ENCODE measurements around the gene SPIN2A. TPM values are rescaled to one million over a fixed set of nuclear protein-coding genes. Genes with fewer than 3 reads are reported as not detected.
"Not testable (repeated sequence)": the region's sequence is repeated elsewhere in the genome, so short reads cannot be mapped to it uniquely, and the experiment has no call there.

The SPIN2A gene
- total RNA-seq, 1 experiment from 2014 or later, result 2.5 TPM

- H4K20me1 ChIP-seq (ENCODE audit: insufficient read depth), result no peaks in the 10 kb centered on the region
- H3K4me3 ChIP-seq, result no peak overlapping the region
- no peak overlapping the region for H3K27ac ChIP-seq
- H3K9me3 ChIP-seq (ENCODE audit: insufficient read depth, low read depth), result no peaks in the 10 kb centered on the region
- no peaks in the 10 kb centered on the region for H3K36me3 ChIP-seq (ENCODE audit: low read depth)
- H3K4me2 ChIP-seq, result no peak overlapping the region
- intact Hi-C loops (cut with micrococcal nuclease; ENCODE audit: unreplicated experiment), result loop anchor here (10.0 kb wide), 1 partner anchor 1005 kb away; no protein-coding TSS in a partner anchor
- H2AFZ ChIP-seq, result no peak overlapping the region
- ChIA-PET POLR2A (ENCODE audit: unreplicated experiment) (no interaction called here), CTCF (no interaction called here)
- TF ChIP-seq CTCF (conservative IDR thresholded peaks at IDR 0.05), result no peak
- no peak for TF ChIP-seq EZH2 (IDR thresholded peaks at IDR 0.05; ENCODE audit: low read depth)
- H3F3A ChIP-seq (ENCODE audit: insufficient read depth, low read depth), result no peaks in the 10 kb centered on the region
- no TSS peak for BruUV-seq (replicated peaks)
- H3K79me2 ChIP-seq (ENCODE audit: low read depth), result 0 out of 2 replicates have a peak, but pooled peaks cover 9% of the 10 kb centered on the region
- H3K27me3 ChIP-seq (ENCODE audit: insufficient read depth, low read depth), result no peaks in the 10 kb centered on the region
- H3K9me2 ChIP-seq (ENCODE audit: insufficient read depth), result no peaks in the 10 kb centered on the region
- DNase-seq, result no peak
- no peaks in the 10 kb centered on the region for H3K4me1 ChIP-seq (replicated peaks; ENCODE audit: insufficient read depth)
Measured at GRCh38 chrX:57119416-57119815, 17.8 kb downstream of the SPIN2A start.

- intact Hi-C loops (cut with micrococcal nuclease; ENCODE audit: unreplicated experiment), result loop anchor here (10.0 kb wide), 1 partner anchor 1003 kb away; no protein-coding TSS in a partner anchor
- CTCF ChIA-PET; H3K27ac ChIP-seq; H2AFZ ChIP-seq; H3K27me3 ChIP-seq (ENCODE audit: insufficient read depth, low read depth); H3K9me3 ChIP-seq (ENCODE audit: insufficient read depth, low read depth); H4K20me1 ChIP-seq (ENCODE audit: insufficient read depth); H3F3A ChIP-seq (ENCODE audit: insufficient read depth, low read depth); POLR2A ChIA-PET (ENCODE audit: unreplicated experiment); H3K79me2 ChIP-seq (ENCODE audit: low read depth); H3K4me3 ChIP-seq; H3K4me1 ChIP-seq (replicated peaks; ENCODE audit: insufficient read depth); H3K36me3 ChIP-seq (ENCODE audit: low read depth); H3K4me2 ChIP-seq; H3K9me2 ChIP-seq (ENCODE audit: insufficient read depth); DNase-seq; BruUV-seq (replicated peaks): not testable (repeated sequence)
Measured at GRCh38 chrX:57117566-57117965, 19.6 kb downstream of the SPIN2A start.

GRCh38 chrX:57104921-57105398 is 32.2 kb downstream of the SPIN2A start:
- Histone ChIP-seq H3K4me1 (replicated peaks; ENCODE audit: insufficient read depth) (no peaks in the 10 kb centered on the region), H3K4me2 (no peak overlapping the region), H3K27ac (no peak overlapping the region), H2AFZ (no peak overlapping the region), H3K27me3 (ENCODE audit: insufficient read depth, low read depth) (no peaks in the 10 kb centered on the region), H3K4me3 (no peak overlapping the region), H3K79me2 (ENCODE audit: low read depth) (no peaks in the 10 kb centered on the region), H3K9me3 (ENCODE audit: insufficient read depth, low read depth) (no peaks in the 10 kb centered on the region), H4K20me1 (ENCODE audit: insufficient read depth) (no peaks in the 10 kb centered on the region), H3K9me2 (ENCODE audit: insufficient read depth) (no peaks in the 10 kb centered on the region), H3F3A (ENCODE audit: insufficient read depth, low read depth) (no peaks in the 10 kb centered on the region), H3K36me3 (ENCODE audit: low read depth) (no peaks in the 10 kb centered on the region)
- intact Hi-C loops (cut with micrococcal nuclease; ENCODE audit: unreplicated experiment), result loop anchor here (10.0 kb wide), 3 partner anchors 110 to 860 kb away; partner anchors contain the start of gene SPIN3
- TF ChIP-seq CTCF (conservative IDR thresholded peaks at IDR 0.05) (no peak), EZH2 (IDR thresholded peaks at IDR 0.05; ENCODE audit: low read depth) (no peak)
- DNase-seq, result no peak
- BruUV-seq (replicated peaks), result no TSS peak
- POLR2A ChIA-PET (ENCODE audit: unreplicated experiment), result no interaction called here
- CTCF ChIA-PET, result no interaction called here

- H3K27ac ChIP-seq, result no peak overlapping the region
- H3K9me3 ChIP-seq (ENCODE audit: insufficient read depth, low read depth), result no peaks in the 10 kb centered on the region
- ChIA-PET CTCF (no interaction called here), POLR2A (ENCODE audit: unreplicated experiment) (no interaction called here)
- no peak overlapping the region for H2AFZ ChIP-seq
- no peaks in the 10 kb centered on the region for H3K4me1 ChIP-seq (replicated peaks; ENCODE audit: insufficient read depth)
- DNase-seq, result no peak
- intact Hi-C loops (cut with micrococcal nuclease; ENCODE audit: unreplicated experiment), result loop anchor here (10.0 kb wide), 3 partner anchors 110 to 860 kb away; partner anchors contain the start of gene SPIN3
- BruUV-seq (replicated peaks), result no TSS peak
- H3K27me3 ChIP-seq (ENCODE audit: insufficient read depth, low read depth), result no peaks in the 10 kb centered on the region
- no peak overlapping the region for H3K4me2 ChIP-seq
- H4K20me1 ChIP-seq (ENCODE audit: insufficient read depth), result no peaks in the 10 kb centered on the region
- no peaks in the 10 kb centered on the region for H3K9me2 ChIP-seq (ENCODE audit: insufficient read depth)
- H3F3A ChIP-seq (ENCODE audit: insufficient read depth, low read depth), result no peaks in the 10 kb centered on the region
- H3K79me2 ChIP-seq (ENCODE audit: low read depth), result no peaks in the 10 kb centered on the region
- TF ChIP-seq CTCF (conservative IDR thresholded peaks at IDR 0.05) (no peak), EZH2 (IDR thresholded peaks at IDR 0.05; ENCODE audit: low read depth) (no peak)
- H3K4me3 ChIP-seq, result no peak overlapping the region
- no peaks in the 10 kb centered on the region for H3K36me3 ChIP-seq (ENCODE audit: low read depth)
Measured at GRCh38 chrX:57104406-57104805, 32.8 kb downstream of the SPIN2A start.

Data from PC-9 (cell line).